IMR-90 (cell line): ENCODE results near the gene LIMK2. TPM values are rescaled to one million over a fixed set of nuclear protein-coding genes. Genes with fewer than 3 reads are reported as not detected.

Experiments
- ATAC-seq: fragments of 200-7000 bp; cut with Tn5 transposase; 2 replicates; pipeline ENCODE4 v1.9.1; 2020; ENCODE audit warnings: low read depth, mild to moderate bottlenecking, moderate library complexity
- BruUV-seq: library from RNA; stranded (reverse); fragments of 400-500 nt; replicated peaks from 2 replicates; lab custom pipeline; 2021; lab: Mats Ljungman, UMichigan
- CTCF ChIA-PET: fragments of 300-600 bp; formaldehyde crosslinking; extraction: SDS; loops from one replicate; lab custom pipeline; 2021; ENCODE audit warnings: antibody characterized with exemption; lab: Yijun Ruan, JAX
- POLR2A ChIA-PET: fragments of 300-600 bp; sonication (Branson Sonifier 250); formaldehyde crosslinking; loops from one replicate; lab custom pipeline; 2022; ENCODE audit warnings: antibody characterized with exemption; ENCODE audit not compliant: unreplicated experiment; lab: Charles Lee
- DNase-seq: peaks from one replicate; pipeline ENCODE4 v3.0.0; 2013
- H2AFZ ChIP-seq: replicated peaks from 2 replicates; pipeline ENCODE3; 2013; ENCODE audit warnings: low read length, mild to moderate bottlenecking; ENCODE audit not compliant: poor library complexity
- H2AK5ac ChIP-seq: 2 replicates; pipeline ENCODE4 v1.6.1; 2013; ENCODE audit warnings: low read depth, low read length, inconsistent platforms
- H2AK9ac ChIP-seq: replicated peaks from 2 replicates; pipeline ENCODE3; 2013; ENCODE audit warnings: mild to moderate bottlenecking, low read depth, low read length, moderate library complexity; ENCODE audit not compliant: poor library complexity
- H2BK120ac ChIP-seq: 2 replicates; pipeline ENCODE4 v1.6.1; 2013; ENCODE audit warnings: low read depth, low read length, inconsistent platforms
- H2BK15ac ChIP-seq: 3 replicates; pipeline ENCODE4 v1.6.1; 2013; ENCODE audit warnings: low read depth, low read length, inconsistent platforms
- H2BK20ac ChIP-seq: 2 replicates; pipeline ENCODE4 v1.6.1; 2013; ENCODE audit warnings: low read depth, mild to moderate bottlenecking, inconsistent platforms, low read length, moderate library complexity
- H2BK5ac ChIP-seq: 2 replicates; pipeline ENCODE4 v1.6.1; 2013; ENCODE audit warnings: mild to moderate bottlenecking, low read depth, low read length, inconsistent platforms; ENCODE audit not compliant: poor library complexity, severe bottlenecking
- H3K14ac ChIP-seq: replicated peaks from 2 replicates; pipeline ENCODE4 v1.6.1; 2013; ENCODE audit warnings: low read depth, low read length, inconsistent platforms
- H3K18ac ChIP-seq: 2 replicates; pipeline ENCODE4 v1.6.1; 2013; ENCODE audit warnings: low read depth, low read length, control low read depth
- H3K23ac ChIP-seq: 2 replicates; pipeline ENCODE4 v1.6.1; 2013; ENCODE audit warnings: low read depth, low read length, inconsistent platforms
- H3K27ac ChIP-seq: 2 replicates; pipeline ENCODE4 v1.5.1; 2013; ENCODE audit warnings: mild to moderate bottlenecking, control low read depth, low read length; ENCODE audit not compliant: insufficient read depth
- H3K27me3 ChIP-seq: 2 replicates; pipeline ENCODE4 v1.6.1; 2013; ENCODE audit warnings: low read length; ENCODE audit not compliant: control insufficient read depth, insufficient read depth
- H3K36me3 ChIP-seq: 2 replicates; pipeline ENCODE4 v1.6.1; 2013; ENCODE audit warnings: low read length, mixed read lengths; ENCODE audit not compliant: control insufficient read depth, insufficient read depth
- H3K4ac ChIP-seq: 2 replicates; pipeline ENCODE4 v1.6.1; 2013; ENCODE audit warnings: low read depth, low read length, inconsistent platforms
- H3K4me1 ChIP-seq: 2 replicates; pipeline ENCODE4 v1.6.1; 2013; ENCODE audit warnings: low read length, mixed read lengths; ENCODE audit not compliant: control insufficient read depth, insufficient read depth
- H3K4me2 ChIP-seq: 2 replicates; pipeline ENCODE4 v1.6.1; 2013; ENCODE audit warnings: low read depth, mild to moderate bottlenecking, control low read depth, low read length, moderate library complexity
- H3K4me3 ChIP-seq: 2 replicates; pipeline ENCODE4 v1.5.1; 2013; ENCODE audit warnings: low read depth, mild to moderate bottlenecking, control low read depth, low read length, moderate library complexity; ENCODE audit not compliant: insufficient read depth
- H3K56ac ChIP-seq: 2 replicates; pipeline ENCODE4 v1.6.1; 2013; ENCODE audit warnings: low read length, inconsistent platforms; ENCODE audit not compliant: insufficient read depth; ENCODE audit errors: extremely low read depth
- H3K79me1 ChIP-seq, 2 experiments: 2 replicates each; pipeline ENCODE4 v1.6.1; 2013; ENCODE audit warnings: low read length in 2 of 2, inconsistent platforms in 1 of 2, low read depth in 1 of 2
- H3K9ac ChIP-seq: 2 replicates; pipeline ENCODE4 v1.6.1; 2013; ENCODE audit warnings: low read depth, low read length, control low read depth
- H3K9me1 ChIP-seq: 2 replicates; pipeline ENCODE4 v1.6.1; 2013; ENCODE audit warnings: low read length, inconsistent platforms; ENCODE audit not compliant: insufficient read depth
- H3K9me3 ChIP-seq: 2 replicates; pipeline ENCODE4 v1.6.1; 2013; ENCODE audit warnings: low read length; ENCODE audit not compliant: control insufficient read depth, insufficient read depth
- H4K20me1 ChIP-seq: 2 replicates; pipeline ENCODE4 v1.6.1; 2013; ENCODE audit warnings: low read length, inconsistent platforms; ENCODE audit not compliant: insufficient read depth
- H4K5ac ChIP-seq: 2 replicates; pipeline ENCODE4 v1.6.1; 2013; ENCODE audit warnings: mild to moderate bottlenecking, low read depth, low read length, control low read depth
- H4K8ac ChIP-seq, 2 experiments: 2 replicates each; pipeline ENCODE4 v1.6.1; 2013; ENCODE audit warnings: low read depth in 2 of 2, low read length in 2 of 2, control low read depth in 1 of 2, inconsistent platforms in 1 of 2
- H4K91ac ChIP-seq: 2 replicates; pipeline ENCODE4 v1.6.1; 2013; ENCODE audit warnings: low read depth, low read length, inconsistent platforms; ENCODE audit not compliant: insufficient read depth
- BHLHE40 ChIP-seq: fragments of 150-350 bp; IDR thresholded peaks from 2 replicates; pipeline ENCODE4 v1.6.1; 2016; ENCODE audit warnings: mild to moderate bottlenecking, low read depth, low read length
- CEBPB ChIP-seq: IDR thresholded peaks from 2 replicates; pipeline ENCODE4 v1.6.1; 2012; ENCODE audit warnings: low read depth, low read length, improper control_type of control experiment
- CHD1 ChIP-seq: IDR thresholded peaks from 2 replicates; pipeline ENCODE4 v1.6.1; 2012; ENCODE audit warnings: low read depth, low read length, improper control_type of control experiment
- MAFK ChIP-seq: IDR thresholded peaks from 2 replicates; pipeline ENCODE4 v1.6.1; 2012; ENCODE audit warnings: low read depth, low read length, improper control_type of control experiment
- MAZ ChIP-seq: IDR thresholded peaks from 2 replicates; pipeline ENCODE4 v1.6.1; 2012; ENCODE audit warnings: low read depth, mild to moderate bottlenecking, low read length, improper control_type of control experiment, moderate library complexity, borderline replicate concordance
- NFE2L2 ChIP-seq: fragments of 150-350 bp; IDR thresholded peaks from 2 replicates; pipeline ENCODE4 v1.6.1; 2016; ENCODE audit warnings: low read depth, mild to moderate bottlenecking, low read length
- POLR2A ChIP-seq: IDR thresholded peaks from 2 replicates; pipeline ENCODE4 v1.6.1; 2012; ENCODE audit warnings: mild to moderate bottlenecking, low read depth, low read length
- RCOR1 ChIP-seq: IDR thresholded peaks from 2 replicates; pipeline ENCODE4 v1.6.1; 2012; ENCODE audit warnings: mild to moderate bottlenecking, low read length, improper control_type of control experiment; ENCODE audit not compliant: insufficient replicate concordance
- RFX5 ChIP-seq: IDR thresholded peaks from 2 replicates; pipeline ENCODE4 v1.8.0; 2012; ENCODE audit warnings: low read depth, mild to moderate bottlenecking, low read length, moderate library complexity
- SMC3 ChIP-seq: fragments of 150-350 bp; IDR thresholded peaks from 2 replicates; pipeline ENCODE4 v1.6.1; 2016; ENCODE audit warnings: low read depth, mild to moderate bottlenecking, antibody characterized with exemption, low read length, moderate library complexity
- WGBS, 2 experiments: methylation state at CpG; one replicate each; pipeline versions ENCODE4 v1.1.5 to v1.1.7; 2013; ENCODE audit warnings: missing lambda C conversion rate in 2 of 2; ENCODE audit not compliant: insufficient read length in 1 of 2; ENCODE audit errors: extremely low coverage in 2 of 2; 5-methylcytosine and 5-hydroxymethylcytosine counted together
- dilution Hi-C: fragments of 300-500 bp; cut with HindIII; formaldehyde crosslinking; loops from one replicate; pipeline ENCODE4 v1.14.3; 2018; ENCODE audit warnings: low sequenced_read_pairs; ENCODE audit not compliant: unreplicated experiment
- in situ Hi-C: fragments of 300-500 bp; cut with MboI; formaldehyde crosslinking; loops from 3 replicates; pipeline ENCODE4 v1.14.3; 2019; ENCODE audit warnings: low sequenced_read_pairs, inconsistent platforms, mixed read lengths
- intact Hi-C: fragments of 100-400 bp; cut with micrococcal nuclease; formaldehyde crosslinking; loops from 2 replicates; pipeline ENCODE4 v1.10.0; 2022
- polyA plus RNA-seq, 3 experiments: library from polyadenylated mRNA; depleted of rRNA; stranded (reverse); fragments of >200 nt; gene quantifications; 2 replicates each; pipeline ENCODE4 v1.2.3, GENCODE V29; 2012; ENCODE audit warnings: low replicate concordance in 1 of 3
- total RNA-seq: library from RNA; depleted of rRNA; stranded (reverse); fragments of >200 nt; gene quantifications from 2 replicates; pipeline ENCODE4 v1.2.3, GENCODE V29; 2012
- TF ChIP-seq, protein P1 (sequence below): conservative IDR thresholded peaks from 2 replicates; pipeline ENCODE4 v1.5.1; 2012; ENCODE audit warnings: mild to moderate bottlenecking, low read depth, low read length, improper control_type of control experiment

The LIMK2 gene
- total and polyA plus RNA-seq, 2 of the 4 experiments (the other 2 are of a cell fraction), result 14.5 to 31.9 TPM

DNA sequence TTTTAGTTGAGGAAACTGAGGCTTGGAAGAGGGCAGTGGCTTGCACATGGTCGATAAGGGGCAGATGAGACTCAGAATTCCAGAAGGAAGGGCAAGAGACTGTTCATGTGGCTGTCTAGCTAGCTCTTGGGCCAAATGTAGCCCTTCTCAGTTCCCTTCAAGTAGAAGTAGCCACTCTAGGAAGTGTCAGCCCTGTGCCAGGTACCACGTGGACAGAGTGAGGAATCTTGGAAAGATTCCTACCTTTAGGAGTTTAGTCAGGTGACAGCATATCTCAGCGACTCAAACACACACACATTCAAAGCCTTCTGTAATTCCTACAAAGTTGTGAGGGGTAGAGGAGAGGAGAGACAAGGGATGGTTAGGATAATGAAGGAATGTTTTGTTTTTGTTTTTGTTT lies 61.9 kb downstream of the LIMK2 start (continued):
- TF ChIP-seq RFX5, result no peak
- TF ChIP-seq, protein P1, sequence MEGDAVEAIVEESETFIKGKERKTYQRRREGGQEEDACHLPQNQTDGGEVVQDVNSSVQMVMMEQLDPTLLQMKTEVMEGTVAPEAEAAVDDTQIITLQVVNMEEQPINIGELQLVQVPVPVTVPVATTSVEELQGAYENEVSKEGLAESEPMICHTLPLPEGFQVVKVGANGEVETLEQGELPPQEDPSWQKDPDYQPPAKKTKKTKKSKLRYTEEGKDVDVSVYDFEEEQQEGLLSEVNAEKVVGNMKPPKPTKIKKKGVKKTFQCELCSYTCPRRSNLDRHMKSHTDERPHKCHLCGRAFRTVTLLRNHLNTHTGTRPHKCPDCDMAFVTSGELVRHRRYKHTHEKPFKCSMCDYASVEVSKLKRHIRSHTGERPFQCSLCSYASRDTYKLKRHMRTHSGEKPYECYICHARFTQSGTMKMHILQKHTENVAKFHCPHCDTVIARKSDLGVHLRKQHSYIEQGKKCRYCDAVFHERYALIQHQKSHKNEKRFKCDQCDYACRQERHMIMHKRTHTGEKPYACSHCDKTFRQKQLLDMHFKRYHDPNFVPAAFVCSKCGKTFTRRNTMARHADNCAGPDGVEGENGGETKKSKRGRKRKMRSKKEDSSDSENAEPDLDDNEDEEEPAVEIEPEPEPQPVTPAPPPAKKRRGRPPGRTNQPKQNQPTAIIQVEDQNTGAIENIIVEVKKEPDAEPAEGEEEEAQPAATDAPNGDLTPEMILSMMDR, result no peak

DNA sequence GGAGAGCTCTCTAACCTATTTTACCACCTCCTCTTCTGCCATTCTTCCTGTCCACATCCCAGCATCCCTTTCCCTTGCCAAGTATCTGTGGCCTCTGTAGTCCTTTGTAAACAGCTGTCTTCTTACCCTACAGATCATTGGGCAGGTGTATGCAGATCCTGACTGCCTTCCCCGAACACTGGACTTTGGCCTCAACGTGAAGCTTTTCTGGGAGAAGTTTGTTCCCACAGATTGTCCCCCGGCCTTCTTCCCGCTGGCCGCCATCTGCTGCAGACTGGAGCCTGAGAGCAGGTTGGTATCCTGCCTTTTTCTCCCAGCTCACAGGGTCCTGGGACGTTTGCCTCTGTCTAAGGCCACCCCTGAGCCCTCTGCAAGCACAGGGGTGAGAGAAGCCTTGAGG lies 62.9 kb downstream of the LIMK2 start:
- intact Hi-C loops, result no loop called here
- no peaks in the 10 kb centered on the region; a peak in 1 of 4 replicates for H3K79me1 ChIP-seq
- ATAC-seq (no peak), DNase-seq (no peak)
- dilution Hi-C loops, result no loop called here
- H2BK20ac ChIP-seq, result no peak overlapping the region
- no peak for TF ChIP-seq MAZ
- no peak for TF ChIP-seq CEBPB
- no peak for TF ChIP-seq POLR2A
- TF ChIP-seq NFE2L2, result no peak
- no peak for TF ChIP-seq BHLHE40
- no peak for TF ChIP-seq CHD1
- TF ChIP-seq RFX5, result no peak
- TF ChIP-seq RCOR1, result no peak
- no peak for TF ChIP-seq SMC3
- TF ChIP-seq MAFK, result no peak
- H3K4me1 ChIP-seq, result peaks cover 5% of the 10 kb centered on the region; the same call in 1 of the 2 replicates
- H2AK5ac ChIP-seq, result no peak overlapping the region
- no peak overlapping the region for H4K8ac ChIP-seq
- no peak overlapping the region for H3K14ac ChIP-seq
- H3K4ac ChIP-seq, result no peak overlapping the region
- no peak overlapping the region for H3K23ac ChIP-seq
- H3K27ac ChIP-seq, result no peak overlapping the region
- POLR2A ChIA-PET, result no interaction called here
- no peak overlapping the region for H4K91ac ChIP-seq
- no peak overlapping the region for H2AFZ ChIP-seq
- no peak overlapping the region for H2BK15ac ChIP-seq
- H3K4me2 ChIP-seq, result no peak overlapping the region
- H3K4me3 ChIP-seq, result no peak overlapping the region
- BruUV-seq, result no TSS peak
- H3K36me3 ChIP-seq, result peaks cover 25% of the 10 kb centered on the region
- no peaks in the 10 kb centered on the region for H3K9me3 ChIP-seq
- H2AK9ac ChIP-seq, result peak overlapping the region; percentile 45
- peaks cover 4% of the 10 kb centered on the region; the same call in 1 of the 2 replicates for H3K9me1 ChIP-seq
- CTCF ChIA-PET, result no interaction called here
- H2BK5ac ChIP-seq, result no peak overlapping the region
- H4K5ac ChIP-seq, result no peak overlapping the region
- H3K56ac ChIP-seq, result no peak overlapping the region
- WGBS, 2 experiments, result no CpG with 5 or more reads among the region's 6 CpGs
- no peak overlapping the region for H3K9ac ChIP-seq
- no peak overlapping the region for H3K18ac ChIP-seq
- in situ Hi-C loops, result no loop called here
- no peaks in the 10 kb centered on the region for H3K27me3 ChIP-seq
- peaks cover 5% of the 10 kb centered on the region; the same call in 1 of the 2 replicates for H4K20me1 ChIP-seq
- no peak overlapping the region for H2BK120ac ChIP-seq
